GM12878 (cell line): Measurements from ENCODE around the gene MFNG. TPM values are rescaled to one million over a fixed set of nuclear protein-coding genes. Genes with fewer than 3 reads are reported as not detected.

Experiments used
- ATAC-seq: fragments of 200-7000 bp; cut with Tn5 transposase; 3 replicates; pipeline ENCODE4 v1.9.1; 2020; ENCODE audit warnings: mild to moderate bottlenecking, moderate library complexity
- BruUV-seq: library from RNA; stranded (reverse); fragments of 400-500 nt; replicated peaks from 2 replicates; lab custom pipeline; 2021; lab: Mats Ljungman, UMichigan
- CTCF ChIA-PET: fragments of 300-600 bp; sonication (Branson Sonifier 250); formaldehyde crosslinking; extraction: SDS; loops from one replicate; lab custom pipeline; 2021; ENCODE audit warnings: inconsistent platforms; lab: Yijun Ruan, JAX
- POLR2A ChIA-PET: fragments of 350-600 bp; formaldehyde crosslinking; extraction: SDS; loops from one replicate; lab custom pipeline; 2021; ENCODE audit warnings: inconsistent platforms; lab: Charles Lee
- RAD21 ChIA-PET: fragments of 300-600 bp; sonication (Branson Sonifier 250); formaldehyde crosslinking; loops from one replicate; lab custom pipeline; 2023; ENCODE audit warnings: antibody characterized with exemption; ENCODE audit not compliant: unreplicated experiment; lab: Charles Lee
- SMC1A ChIA-PET: fragments of 300-600 bp; sonication (Branson Sonifier 250); formaldehyde crosslinking; loops from one replicate; lab custom pipeline; 2023; ENCODE audit not compliant: unreplicated experiment, uncharacterized antibody; lab: Charles Lee
- DNase-seq: peaks from one replicate; pipeline ENCODE4 v3.0.0-alpha.2; 2011; ENCODE audit warnings: low read depth, low spot score
- FAIRE-seq: peaks from 3 replicates; lab custom pipeline; 2011; peaks lifted over from hg19 to GRCh38; lab: Jason Lieb, UNC
- H2AFZ ChIP-seq: 2 replicates; pipeline ENCODE4 v1.6.0; 2011; ENCODE audit warnings: low read depth, low read length, control low read depth; ENCODE audit not compliant: control insufficient read depth
- H3K27ac ChIP-seq: 2 replicates; pipeline ENCODE4 v1.5.1; 2011; ENCODE audit warnings: control low read depth; ENCODE audit not compliant: control insufficient read depth, insufficient read depth
- H3K27me3 ChIP-seq, 2 experiments: replicated peaks in 1 of 2; 2 replicates each; pipeline versions ENCODE4 v1.6.0 to v1.6.1; 2011; ENCODE audit warnings: low read length in 1 of 2; ENCODE audit not compliant: control insufficient read depth in 2 of 2, insufficient read depth in 2 of 2
- H3K36me3 ChIP-seq, 2 experiments: 2 replicates each; pipeline ENCODE4 v1.5.1; 2011; ENCODE audit warnings: low read length in 1 of 2; ENCODE audit not compliant: control insufficient read depth in 2 of 2, insufficient read depth in 2 of 2
- H3K4me1 ChIP-seq: 2 replicates; pipeline ENCODE4 v1.6.1; 2011; ENCODE audit warnings: mild to moderate bottlenecking, low read length, moderate library complexity, mixed read lengths; ENCODE audit not compliant: control insufficient read depth, insufficient read depth
- H3K4me2 ChIP-seq: 2 replicates; pipeline ENCODE4 v1.6.0; 2011; ENCODE audit warnings: control low read depth; ENCODE audit not compliant: control insufficient read depth, insufficient read depth
- H3K4me3 ChIP-seq: fragments of 200-600 bp; sonication (generic); 2 replicates; pipeline ENCODE4 v1.5.1; 2016
- H3K79me2 ChIP-seq: 2 replicates; pipeline ENCODE4 v1.6.0; 2011; ENCODE audit warnings: low read length; ENCODE audit not compliant: control insufficient read depth, insufficient read depth
- H3K9ac ChIP-seq: 2 replicates; pipeline ENCODE4 v1.8.0; 2011; ENCODE audit warnings: low read length, control low read depth, mixed read lengths; ENCODE audit not compliant: control insufficient read depth, insufficient read depth
- H3K9me3 ChIP-seq: replicated peaks from 3 replicates; pipeline ENCODE4 v1.5.1; 2011; ENCODE audit warnings: mild to moderate bottlenecking, low read length; ENCODE audit not compliant: control insufficient read depth, insufficient read depth
- H4K20me1 ChIP-seq: 2 replicates; pipeline ENCODE4 v1.6.0; 2011; ENCODE audit not compliant: control insufficient read depth, insufficient read depth
- WGBS: methylation state at CpG from one replicate; pipeline ENCODE4 v1.1.6; 2016; ENCODE audit warnings: low lambda C conversion rate; ENCODE audit not compliant: insufficient replicate concordance, insufficient coverage; ENCODE audit errors: missing lambda C conversion rate; 5-methylcytosine and 5-hydroxymethylcytosine counted together
- in situ Hi-C: fragments of 300-500 bp; cut with MboI; formaldehyde crosslinking; loops from 9 replicates; pipeline ENCODE4 v1.14.3; 2018; ENCODE audit warnings: mixed read lengths
- intact Hi-C: fragments of 100-400 bp; cut with micrococcal nuclease; formaldehyde crosslinking; loops from one replicate; pipeline ENCODE4 v1.14.2; 2022; ENCODE audit not compliant: unreplicated experiment
- polyA plus RNA-seq, 11 experiments: library from polyadenylated mRNA; depleted of rRNA in 4 of 11; unstranded in 6 of 11; stranded (reverse) in 5 of 11; fragments of >200 nt; fragmentation: Nextera tagmentation in 4 of 11; fragmentation: Illumina TruSeq in 1 of 11; extraction: Ambion mirVana in 4 of 11; extraction: Trizol in 1 of 11; gene quantifications; 1 replicate in 1 of 11; 2 replicates in 10 of 11; pipeline versions ENCODE4 v1.2.1 to v1.2.3, GENCODE V29; 2011 to 2016; ENCODE audit warnings: inconsistent platforms in 2 of 11, missing spikeins in 2 of 11, low read depth in 1 of 11
- total RNA-seq, 4 experiments: library from RNA; depleted of rRNA in 3 of 4; stranded (reverse); fragments of >200 nt in 3 of 4; fragmentation: Illumina TruSeq in 1 of 4; extraction: Trizol in 1 of 4; gene quantifications; 2 replicates each; pipeline versions ENCODE4 v1.2.1 to v1.2.3, GENCODE V29; 2013 to 2021
- TF ChIP-seq, protein P1 (sequence below): IDR thresholded peaks from 2 replicates; pipeline ENCODE4 v1.6.1; 2012; ENCODE audit warnings: mild to moderate bottlenecking, low read depth, low read length
- TF ChIP-seq, protein P2 (sequence below): fragments of 450-650 bp; IDR thresholded peaks from 2 replicates; pipeline ENCODE4 v1.6.1; 2017; ENCODE audit warnings: mild to moderate bottlenecking, moderate library complexity

Gene MFNG
- total and polyA plus RNA-seq, 10 of the 15 experiments (the other 5 are each of a cell fraction or from before 2014, with no cell fraction given): 11.5 to 117 (median 68.5) TPM

DNA sequence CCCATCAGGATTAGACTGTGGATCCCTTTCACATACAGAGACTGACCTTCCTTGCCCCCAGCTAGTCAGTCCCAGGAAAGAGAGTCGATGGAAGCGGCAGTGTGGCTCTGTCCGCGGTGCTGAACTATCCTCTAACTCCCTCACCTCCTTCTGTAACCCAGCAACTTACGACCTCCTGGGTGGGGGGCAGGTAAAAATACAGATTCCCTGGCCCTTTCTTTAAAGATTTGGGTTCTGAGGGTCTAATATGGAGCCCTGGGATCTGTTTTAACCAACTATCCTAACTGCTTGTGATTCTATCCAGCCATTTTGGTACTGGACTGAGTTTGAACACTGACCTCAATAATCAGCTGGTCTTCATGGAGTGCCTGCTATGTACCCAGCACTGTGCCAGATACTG is 23.2 kb downstream of the MFNG start:
- H3K27ac ChIP-seq: no peak overlapping the region
- no TSS peak for BruUV-seq
- no peaks in the 10 kb centered on the region for H3K9me3 ChIP-seq
- H3K4me2 ChIP-seq: no peak overlapping the region
- in situ Hi-C loops (no loop called here), intact Hi-C loops (no loop called here)
- no peak overlapping the region for H2AFZ ChIP-seq
- H4K20me1 ChIP-seq: no peaks in the 10 kb centered on the region; the same call in 1 of the 2 replicates
- DNase-seq (no peak), ATAC-seq (no peak), FAIRE-seq (no peak)
- ChIA-PET POLR2A (no interaction called here), SMC1A (interaction anchor here (1.3 kb wide), 1 partner anchor 35 kb away, joined by 3 read pairs; no protein-coding TSS in a partner anchor), CTCF (interaction anchor here (1.3 to 1.9 kb wide), 3 partner anchors 9 to 145 kb away, joined by 4 to 6 read pairs (median 4); no protein-coding TSS in a partner anchor), RAD21 (no interaction called here)
- no peak overlapping the region for H3K4me3 ChIP-seq
- H3K36me3 ChIP-seq: peaks cover 4 to 5% of the 10 kb centered on the region in 2 experiments; a peak in 2 of 4 replicates
- no peaks in the 10 kb centered on the region for H3K27me3 ChIP-seq
- no peak overlapping the region for H3K9ac ChIP-seq
- no peaks in the 10 kb centered on the region for H3K79me2 ChIP-seq
- peaks cover 12% of the 10 kb centered on the region for H3K4me1 ChIP-seq
- 89% methylated on average over 5 of the region's 5 CpGs for WGBS
- TF ChIP-seq, protein P1, sequence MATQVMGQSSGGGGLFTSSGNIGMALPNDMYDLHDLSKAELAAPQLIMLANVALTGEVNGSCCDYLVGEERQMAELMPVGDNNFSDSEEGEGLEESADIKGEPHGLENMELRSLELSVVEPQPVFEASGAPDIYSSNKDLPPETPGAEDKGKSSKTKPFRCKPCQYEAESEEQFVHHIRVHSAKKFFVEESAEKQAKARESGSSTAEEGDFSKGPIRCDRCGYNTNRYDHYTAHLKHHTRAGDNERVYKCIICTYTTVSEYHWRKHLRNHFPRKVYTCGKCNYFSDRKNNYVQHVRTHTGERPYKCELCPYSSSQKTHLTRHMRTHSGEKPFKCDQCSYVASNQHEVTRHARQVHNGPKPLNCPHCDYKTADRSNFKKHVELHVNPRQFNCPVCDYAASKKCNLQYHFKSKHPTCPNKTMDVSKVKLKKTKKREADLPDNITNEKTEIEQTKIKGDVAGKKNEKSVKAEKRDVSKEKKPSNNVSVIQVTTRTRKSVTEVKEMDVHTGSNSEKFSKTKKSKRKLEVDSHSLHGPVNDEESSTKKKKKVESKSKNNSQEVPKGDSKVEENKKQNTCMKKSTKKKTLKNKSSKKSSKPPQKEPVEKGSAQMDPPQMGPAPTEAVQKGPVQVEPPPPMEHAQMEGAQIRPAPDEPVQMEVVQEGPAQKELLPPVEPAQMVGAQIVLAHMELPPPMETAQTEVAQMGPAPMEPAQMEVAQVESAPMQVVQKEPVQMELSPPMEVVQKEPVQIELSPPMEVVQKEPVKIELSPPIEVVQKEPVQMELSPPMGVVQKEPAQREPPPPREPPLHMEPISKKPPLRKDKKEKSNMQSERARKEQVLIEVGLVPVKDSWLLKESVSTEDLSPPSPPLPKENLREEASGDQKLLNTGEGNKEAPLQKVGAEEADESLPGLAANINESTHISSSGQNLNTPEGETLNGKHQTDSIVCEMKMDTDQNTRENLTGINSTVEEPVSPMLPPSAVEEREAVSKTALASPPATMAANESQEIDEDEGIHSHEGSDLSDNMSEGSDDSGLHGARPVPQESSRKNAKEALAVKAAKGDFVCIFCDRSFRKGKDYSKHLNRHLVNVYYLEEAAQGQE: peak; percentile 89
- TF ChIP-seq, protein P2, sequence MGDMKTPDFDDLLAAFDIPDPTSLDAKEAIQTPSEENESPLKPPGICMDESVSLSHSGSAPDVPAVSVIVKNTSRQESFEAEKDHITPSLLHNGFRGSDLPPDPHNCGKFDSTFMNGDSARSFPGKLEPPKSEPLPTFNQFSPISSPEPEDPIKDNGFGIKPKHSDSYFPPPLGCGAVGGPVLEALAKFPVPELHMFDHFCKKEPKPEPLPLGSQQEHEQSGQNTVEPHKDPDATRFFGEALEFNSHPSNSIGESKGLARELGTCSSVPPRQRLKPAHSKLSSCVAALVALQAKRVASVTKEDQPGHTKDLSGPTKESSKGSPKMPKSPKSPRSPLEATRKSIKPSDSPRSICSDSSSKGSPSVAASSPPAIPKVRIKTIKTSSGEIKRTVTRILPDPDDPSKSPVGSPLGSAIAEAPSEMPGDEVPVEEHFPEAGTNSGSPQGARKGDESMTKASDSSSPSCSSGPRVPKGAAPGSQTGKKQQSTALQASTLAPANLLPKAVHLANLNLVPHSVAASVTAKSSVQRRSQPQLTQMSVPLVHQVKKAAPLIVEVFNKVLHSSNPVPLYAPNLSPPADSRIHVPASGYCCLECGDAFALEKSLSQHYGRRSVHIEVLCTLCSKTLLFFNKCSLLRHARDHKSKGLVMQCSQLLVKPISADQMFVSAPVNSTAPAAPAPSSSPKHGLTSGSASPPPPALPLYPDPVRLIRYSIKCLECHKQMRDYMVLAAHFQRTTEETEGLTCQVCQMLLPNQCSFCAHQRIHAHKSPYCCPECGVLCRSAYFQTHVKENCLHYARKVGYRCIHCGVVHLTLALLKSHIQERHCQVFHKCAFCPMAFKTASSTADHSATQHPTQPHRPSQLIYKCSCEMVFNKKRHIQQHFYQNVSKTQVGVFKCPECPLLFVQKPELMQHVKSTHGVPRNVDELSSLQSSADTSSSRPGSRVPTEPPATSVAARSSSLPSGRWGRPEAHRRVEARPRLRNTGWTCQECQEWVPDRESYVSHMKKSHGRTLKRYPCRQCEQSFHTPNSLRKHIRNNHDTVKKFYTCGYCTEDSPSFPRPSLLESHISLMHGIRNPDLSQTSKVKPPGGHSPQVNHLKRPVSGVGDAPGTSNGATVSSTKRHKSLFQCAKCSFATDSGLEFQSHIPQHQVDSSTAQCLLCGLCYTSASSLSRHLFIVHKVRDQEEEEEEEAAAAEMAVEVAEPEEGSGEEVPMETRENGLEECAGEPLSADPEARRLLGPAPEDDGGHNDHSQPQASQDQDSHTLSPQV: no peak
- TF ChIP-seq, all 136 proteins: peak for 1
